Measurements from ENCODE around the gene AMFR.

The AMFR gene

DNA sequence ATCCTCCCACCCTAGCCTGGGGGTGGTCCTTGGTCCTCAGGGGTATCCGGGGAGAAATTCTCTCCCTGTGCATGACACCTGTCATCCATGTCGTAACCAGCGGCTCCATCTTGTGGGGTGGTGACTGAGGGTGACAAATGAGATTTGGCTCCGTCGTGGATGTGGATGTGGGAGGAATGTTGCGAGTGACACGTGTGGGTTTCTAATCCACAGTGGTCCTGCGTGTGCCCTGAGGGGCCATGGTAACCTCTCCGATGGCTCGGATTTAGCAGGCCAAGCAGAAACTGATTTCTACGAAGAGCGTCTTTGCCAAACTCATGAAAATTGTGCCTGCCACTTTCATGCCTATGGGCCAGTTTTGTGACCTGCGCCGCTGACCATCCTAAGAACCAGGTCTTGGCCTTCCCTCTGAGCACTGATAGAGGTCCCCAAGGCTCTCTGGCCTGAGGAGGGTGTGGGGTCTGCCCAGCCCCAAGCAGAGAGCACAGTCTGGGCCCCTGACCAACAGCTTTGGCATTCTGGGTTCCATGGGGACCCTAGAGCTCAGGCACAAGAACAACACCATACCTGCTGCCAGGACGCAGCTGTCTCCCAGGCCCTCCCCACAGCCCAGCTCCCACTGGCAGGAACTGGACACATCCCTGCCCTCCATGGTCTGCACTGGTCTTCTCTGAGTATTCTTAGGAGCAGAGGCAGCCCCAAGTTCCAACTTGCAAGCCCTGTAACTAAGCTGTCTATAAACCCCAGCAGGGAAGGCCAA is 79.0 kb downstream of the AMFR start:
- Mint-ChIP-seq H3K36me3 (no peaks in the 10 kb centered on the region), H3K4me1 (no peaks in the 10 kb centered on the region), H3K9me3 (no peaks in the 10 kb centered on the region), H3K27me3 (peaks cover 15% of the 10 kb centered on the region), H3K27ac (no peak overlapping the region), H3K4me3 (no peak overlapping the region)
- CTCF ChIA-PET = interaction anchor here (0.8 to 1.8 kb wide), 2 partner anchors 9 to 10 kb away, joined by 3 to 8 read pairs; no protein-coding TSS in a partner anchor
- no peak for DNase-seq

DNA sequence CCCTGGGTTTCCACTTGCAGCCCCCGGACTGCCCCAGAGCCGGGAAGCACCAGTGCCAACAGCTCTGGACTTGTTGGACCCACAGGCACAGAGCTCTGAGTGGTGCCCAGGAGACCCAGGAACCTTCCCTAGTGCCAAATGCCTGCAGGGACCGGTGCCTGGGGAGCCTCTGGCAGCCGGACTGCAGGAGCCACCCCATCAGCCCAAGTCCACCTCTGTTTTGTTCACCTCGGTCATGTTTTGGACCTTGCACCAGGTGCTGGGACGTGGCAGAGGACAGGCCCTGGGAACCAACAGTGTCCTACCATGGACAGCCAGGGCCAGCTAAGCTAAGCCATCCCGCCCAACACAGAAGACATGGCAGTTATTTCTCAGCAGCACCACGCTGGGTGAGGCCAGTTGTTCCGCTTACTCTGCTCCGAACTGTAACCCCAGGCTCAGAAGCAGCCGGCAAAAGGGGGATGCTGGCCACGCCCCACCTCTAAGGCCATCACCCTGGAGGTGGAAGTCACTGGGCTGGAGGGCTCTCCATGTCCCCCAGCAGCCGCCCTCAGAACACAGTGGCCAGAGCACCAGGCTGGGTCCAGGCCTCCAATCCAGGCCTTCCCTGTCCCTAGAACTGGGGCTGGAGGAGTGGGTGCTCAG is 79.8 kb downstream of the AMFR start:
- CTCF ChIA-PET = no interaction called here
- H3K9me3 Mint-ChIP-seq = no peaks in the 10 kb centered on the region
- no peak overlapping the region for H3K4me3 Mint-ChIP-seq

GRCh38 chr16:56344518-56345405 is 80.6 kb downstream of the AMFR start:
- no peak for DNase-seq
- H3K27ac Mint-ChIP-seq = no peak overlapping the region
- CTCF ChIA-PET = no interaction called here

More for the DNA sequence above, 79.8 kb downstream of the AMFR start:
- Mint-ChIP-seq H3K4me1 (no peaks in the 10 kb centered on the region), H3K27me3 (peaks cover 12% of the 10 kb centered on the region), H3K27ac (no peak overlapping the region), H3K36me3 (no peaks in the 10 kb centered on the region)
- DNase-seq = no peak

DNA sequence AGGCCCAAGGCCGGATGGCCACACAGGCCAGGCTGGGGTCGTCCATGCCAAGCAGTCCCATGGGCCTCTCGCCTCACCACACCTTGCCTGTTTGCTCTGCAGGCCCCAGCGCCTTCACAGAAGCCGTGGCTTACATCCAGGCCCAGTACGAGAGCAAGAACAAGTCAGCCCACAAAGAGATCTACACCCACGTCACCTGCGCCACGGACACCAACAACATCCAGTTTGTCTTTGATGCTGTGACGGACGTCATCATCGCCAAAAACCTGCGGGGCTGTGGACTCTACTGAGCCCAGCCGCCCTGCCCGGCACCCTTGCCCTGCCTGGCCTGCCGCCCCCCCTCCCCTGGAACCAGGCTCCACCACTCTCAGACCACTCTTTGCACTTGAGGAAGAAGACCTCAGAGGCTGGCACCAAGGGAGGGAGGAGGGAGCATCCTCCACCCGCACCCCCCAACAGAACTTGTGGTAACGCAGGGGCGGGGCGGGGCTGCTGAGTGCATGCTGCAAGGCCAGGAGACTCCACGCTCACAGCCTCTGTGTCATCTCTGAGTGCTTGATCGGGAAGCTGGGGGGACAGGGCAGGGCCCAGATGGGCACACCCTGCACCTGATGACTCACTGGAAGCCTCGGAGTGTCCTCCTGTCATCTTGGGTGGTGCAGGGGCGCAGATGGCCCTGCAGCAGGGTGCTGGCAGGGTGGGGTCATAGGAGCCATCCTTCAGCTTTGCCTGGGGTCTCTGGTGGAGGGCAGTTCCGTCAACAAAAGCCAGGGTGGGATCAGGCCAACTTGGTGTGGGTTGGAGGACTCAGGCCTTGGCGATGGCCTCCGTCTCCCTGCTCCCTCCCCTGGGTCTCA is 81.5 kb downstream of the AMFR start:
- Mint-ChIP-seq H3K4me3 (no peak overlapping the region), H3K27ac (no peak overlapping the region), H3K36me3 (no peaks in the 10 kb centered on the region), H3K27me3 (no peaks in the 10 kb centered on the region), H3K4me1 (no peaks in the 10 kb centered on the region), H3K9me3 (no peaks in the 10 kb centered on the region)
- no peak for DNase-seq
- CTCF ChIA-PET = no interaction called here

More at GRCh38 chr16:56344518-56345405, 80.6 kb downstream of the AMFR start:
- H3K36me3 Mint-ChIP-seq = no peaks in the 10 kb centered on the region
- peaks cover 6% of the 10 kb centered on the region for H3K27me3 Mint-ChIP-seq
- no peaks in the 10 kb centered on the region for H3K4me1 Mint-ChIP-seq
- H3K9me3 Mint-ChIP-seq = no peaks in the 10 kb centered on the region
- H3K4me3 Mint-ChIP-seq = no peak overlapping the region

DNA sequence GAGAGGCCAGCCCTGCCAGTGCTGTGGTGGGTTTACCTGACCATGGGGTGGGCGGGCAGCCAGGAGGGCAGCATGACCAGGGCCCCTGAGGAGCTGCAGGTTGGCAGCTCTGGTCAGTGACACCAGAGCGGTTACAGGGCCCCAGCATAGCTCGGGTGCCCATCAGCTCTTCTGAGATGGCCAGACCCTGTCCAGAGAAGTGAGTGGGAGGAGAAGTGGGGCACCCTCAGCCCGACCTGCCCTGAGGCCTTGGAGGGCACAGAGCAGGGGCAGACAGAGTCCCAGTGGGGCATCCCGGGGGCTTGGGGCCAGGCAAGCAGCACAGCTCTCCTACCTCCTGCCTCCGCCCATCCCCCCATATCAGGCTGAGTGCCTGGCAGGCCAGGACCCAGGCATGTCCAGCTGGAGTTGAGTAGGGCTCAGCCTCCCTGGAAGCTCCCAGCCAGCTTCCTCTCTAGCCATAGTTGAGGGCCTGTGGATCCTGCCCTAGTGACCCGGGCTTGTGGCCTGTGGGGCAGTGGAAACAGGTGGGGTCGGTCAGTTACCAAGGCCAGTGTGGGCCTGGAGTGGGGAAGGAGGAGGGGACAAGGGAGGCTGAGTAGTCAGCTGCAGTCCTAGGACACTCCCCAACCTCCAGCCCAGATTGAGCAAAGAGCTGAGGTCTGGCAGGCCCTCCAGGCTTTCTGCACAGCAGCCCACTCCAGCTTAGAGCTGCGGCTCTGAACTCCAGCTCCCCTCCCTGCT is 83.5 kb downstream of the AMFR start:
- DNase-seq = no peak
- no peaks in the 10 kb centered on the region for H3K4me1 Mint-ChIP-seq
- H3K27ac Mint-ChIP-seq = no peak overlapping the region
- no peaks in the 10 kb centered on the region for H3K9me3 Mint-ChIP-seq
- H3K27me3 Mint-ChIP-seq = no peaks in the 10 kb centered on the region
- no peak overlapping the region for H3K4me3 Mint-ChIP-seq
- CTCF ChIA-PET = interaction anchor here (1.4 to 1.9 kb wide), 2 partner anchors 15 kb away, joined by 4 to 6 read pairs; no protein-coding TSS in a partner anchor
- H3K36me3 Mint-ChIP-seq = no peaks in the 10 kb centered on the region

DNA sequence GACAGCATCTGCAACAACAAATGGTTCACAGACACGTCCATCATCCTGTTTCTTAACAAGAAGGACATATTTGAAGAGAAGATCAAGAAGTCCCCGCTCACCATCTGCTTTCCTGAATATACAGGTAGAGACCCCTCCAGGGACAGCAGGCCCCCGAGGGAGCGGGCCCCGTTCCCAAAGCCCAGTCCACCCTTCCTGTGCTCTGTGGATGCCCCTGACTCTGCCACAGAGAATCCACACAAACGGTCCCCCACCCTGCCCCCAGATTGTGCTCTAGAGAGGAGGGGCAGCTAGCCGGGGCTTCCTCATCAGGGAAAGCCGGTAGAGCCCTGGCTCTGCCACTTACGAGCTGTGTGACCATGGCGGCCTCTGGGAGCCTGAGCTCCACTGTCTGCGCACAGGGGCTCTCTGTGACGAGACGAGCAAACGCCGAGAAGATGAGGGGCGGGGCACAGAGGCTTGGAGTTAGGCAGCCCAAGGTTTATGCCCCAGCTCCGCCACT is 84.4 kb downstream of the AMFR start:
- DNase-seq = no peak
- H3K9me3 Mint-ChIP-seq = no peaks in the 10 kb centered on the region
- H3K27ac Mint-ChIP-seq = no peak overlapping the region
- no peaks in the 10 kb centered on the region for H3K36me3 Mint-ChIP-seq
- CTCF ChIA-PET = interaction anchor here (1.9 kb wide), 1 partner anchor 15 kb away, joined by 6 read pairs; no protein-coding TSS in a partner anchor
- H3K27me3 Mint-ChIP-seq = no peaks in the 10 kb centered on the region
- H3K4me3 Mint-ChIP-seq = no peak overlapping the region
- no peaks in the 10 kb centered on the region for H3K4me1 Mint-ChIP-seq

DNA sequence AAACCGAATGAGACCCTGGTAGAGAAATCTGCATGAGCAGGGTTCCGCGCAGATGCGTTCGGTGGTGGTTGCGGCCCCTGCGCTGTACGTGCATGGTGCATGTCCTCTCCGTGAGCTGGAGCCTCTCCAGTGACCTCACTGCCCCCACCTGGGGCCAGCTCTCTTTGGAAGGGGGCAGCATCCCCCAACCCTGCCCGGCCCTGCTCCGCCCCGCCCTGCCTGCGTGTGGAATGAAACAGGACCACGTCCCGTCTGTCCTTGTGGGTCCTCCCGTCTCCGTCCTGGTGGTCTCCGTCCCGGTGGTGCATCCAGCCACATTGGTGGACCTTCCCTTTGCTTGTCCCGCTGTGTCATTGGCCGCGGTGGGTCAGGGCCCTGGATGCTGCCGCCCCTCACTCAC is 84.9 kb downstream of the AMFR start:
- H3K9me3 Mint-ChIP-seq = no peaks in the 10 kb centered on the region
- CTCF ChIA-PET = no interaction called here
- H3K36me3 Mint-ChIP-seq = no peaks in the 10 kb centered on the region
- no peak overlapping the region for H3K4me3 Mint-ChIP-seq
- no peak overlapping the region for H3K27ac Mint-ChIP-seq
- no peaks in the 10 kb centered on the region for H3K27me3 Mint-ChIP-seq
- no peaks in the 10 kb centered on the region for H3K4me1 Mint-ChIP-seq
- DNase-seq = no peak

- Mint-ChIP-seq H3K27me3 (no peaks in the 10 kb centered on the region), H3K27ac (no peak overlapping the region), H3K36me3 (no peaks in the 10 kb centered on the region), H3K4me3 (no peak overlapping the region), H3K4me1 (no peaks in the 10 kb centered on the region), H3K9me3 (no peaks in the 10 kb centered on the region)
- no peak for DNase-seq
- CTCF ChIA-PET = interaction anchor here (1.1 kb wide), 1 partner anchor 137 kb away, joined by 3 read pairs; no protein-coding TSS in a partner anchor
These were observed 85.7 kb downstream of the AMFR start for GRCh38 chr16:56339431-56340195.

DNA sequence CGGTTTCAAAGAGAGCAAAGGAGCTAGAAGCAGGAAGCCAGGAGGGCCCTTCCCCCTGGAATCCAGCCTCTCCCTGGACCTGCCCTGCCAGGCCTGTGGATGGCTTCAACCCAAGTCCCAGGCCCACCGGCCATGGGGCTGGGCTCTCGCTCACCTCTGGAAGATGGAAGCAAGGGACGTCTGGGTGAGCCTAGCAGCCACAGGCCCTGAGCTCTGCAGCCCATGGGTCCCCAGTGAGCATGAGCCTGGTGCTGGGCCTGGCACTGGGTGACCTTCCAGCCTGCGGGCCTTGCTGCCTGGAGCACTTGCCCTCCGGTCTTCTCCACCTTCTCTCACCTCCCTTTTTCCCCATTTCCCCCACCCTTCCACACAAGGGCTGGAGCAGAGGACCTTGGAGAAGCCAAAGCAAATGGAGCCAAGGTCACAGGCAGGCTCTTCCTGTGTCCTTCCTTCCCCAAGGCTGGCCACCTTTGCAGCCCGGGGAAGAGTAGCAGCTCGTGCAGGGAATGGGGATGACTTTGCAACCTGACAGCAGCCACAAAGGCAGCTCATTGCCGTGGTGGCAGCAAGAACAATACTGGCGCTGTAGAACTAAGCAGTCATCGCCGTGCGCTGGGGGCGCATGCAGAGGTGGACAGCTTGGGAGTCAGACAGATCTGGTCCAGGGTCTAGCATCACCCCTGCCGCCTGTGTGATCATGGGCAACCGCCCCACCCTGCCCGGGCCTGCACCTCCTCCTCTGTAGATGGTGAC is 86.6 kb downstream of the AMFR start:
- Mint-ChIP-seq H3K4me3 (no peak overlapping the region), H3K27me3 (no peaks in the 10 kb centered on the region), H3K4me1 (no peaks in the 10 kb centered on the region), H3K27ac (no peak overlapping the region), H3K9me3 (no peaks in the 10 kb centered on the region), H3K36me3 (no peaks in the 10 kb centered on the region)
- CTCF ChIA-PET = interaction anchor here (1.1 kb wide), 1 partner anchor 136 kb away, joined by 3 read pairs; no protein-coding TSS in a partner anchor
- no peak for DNase-seq

GRCh38 chr16:56337858-56338325 is 87.5 kb downstream of the AMFR start:
- CTCF ChIA-PET = no interaction called here
- Mint-ChIP-seq H3K27ac (no peak overlapping the region), H3K4me1 (no peaks in the 10 kb centered on the region), H3K4me3 (no peak overlapping the region), H3K9me3 (no peaks in the 10 kb centered on the region), H3K27me3 (no peaks in the 10 kb centered on the region), H3K36me3 (no peaks in the 10 kb centered on the region)
- DNase-seq = no peak

DNA sequence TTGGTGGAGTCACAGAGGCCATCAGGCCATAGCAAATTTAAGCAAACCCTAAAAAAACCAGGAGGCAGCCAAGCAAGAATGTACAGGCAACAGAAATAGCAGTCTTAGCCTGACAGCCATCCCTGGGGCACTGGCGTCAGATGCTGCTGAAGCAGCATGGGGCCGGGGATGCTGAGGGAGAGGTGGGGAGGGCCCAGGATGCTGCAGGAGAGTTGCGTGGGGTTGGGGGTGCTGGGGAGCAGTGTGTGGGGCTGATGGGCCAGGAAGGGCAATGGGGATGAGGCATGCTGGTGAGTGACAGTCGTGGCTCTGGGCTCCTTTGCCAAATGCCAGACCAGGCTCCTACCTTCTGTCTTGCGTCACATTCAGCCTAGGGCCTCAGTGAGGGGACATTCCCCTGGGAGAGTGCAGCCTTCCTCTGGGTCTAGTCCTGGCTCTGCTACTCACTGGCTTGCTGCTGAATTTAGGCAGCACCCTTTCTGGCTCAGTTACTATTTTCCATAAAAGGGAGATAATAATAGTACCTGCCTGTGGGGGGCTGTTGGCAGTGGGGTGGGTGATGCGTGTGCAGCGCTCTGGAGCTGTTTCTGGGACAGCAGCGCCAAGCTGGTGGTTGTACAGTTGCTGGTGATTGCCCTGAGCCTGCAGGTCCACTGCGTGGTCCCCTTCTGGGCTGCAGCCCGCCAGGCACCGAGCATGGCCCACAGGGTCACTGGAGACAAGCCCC is 88.1 kb downstream of the AMFR start:
- H3K36me3 Mint-ChIP-seq = no peaks in the 10 kb centered on the region
- no peak overlapping the region for H3K4me3 Mint-ChIP-seq
- no peaks in the 10 kb centered on the region for H3K9me3 Mint-ChIP-seq
- CTCF ChIA-PET = no interaction called here
- H3K4me1 Mint-ChIP-seq = no peaks in the 10 kb centered on the region
- no peak for DNase-seq
- no peaks in the 10 kb centered on the region for H3K27me3 Mint-ChIP-seq
- H3K27ac Mint-ChIP-seq = no peak overlapping the region
